Uterus (tissue), 2 donors: Measurements from ENCODE around the gene EIF3F.

Source experiments
- POLR2A ChIP-seq, 2 donors: fragments of 450-650 bp; IDR thresholded peaks; one replicate each; pipeline ENCODE4 v1.6.1; 2016; ENCODE audit warnings: antibody characterized with exemption in 2 of 2, mild to moderate bottlenecking in 1 of 2, moderate library complexity in 1 of 2
- TF ChIP-seq, protein P1 (sequence below), 4 experiments: fragments of 200-600 bp in 2 of 4; fragments of 450-650 bp in 2 of 4; sonication (generic) in 2 of 4; IDR thresholded peaks; one replicate each; pipeline ENCODE4 v1.5.1; 2016 to 2019; ENCODE audit warnings: antibody characterized with exemption in 4 of 4, mild to moderate bottlenecking in 2 of 4, moderate library complexity in 1 of 4

DNA sequence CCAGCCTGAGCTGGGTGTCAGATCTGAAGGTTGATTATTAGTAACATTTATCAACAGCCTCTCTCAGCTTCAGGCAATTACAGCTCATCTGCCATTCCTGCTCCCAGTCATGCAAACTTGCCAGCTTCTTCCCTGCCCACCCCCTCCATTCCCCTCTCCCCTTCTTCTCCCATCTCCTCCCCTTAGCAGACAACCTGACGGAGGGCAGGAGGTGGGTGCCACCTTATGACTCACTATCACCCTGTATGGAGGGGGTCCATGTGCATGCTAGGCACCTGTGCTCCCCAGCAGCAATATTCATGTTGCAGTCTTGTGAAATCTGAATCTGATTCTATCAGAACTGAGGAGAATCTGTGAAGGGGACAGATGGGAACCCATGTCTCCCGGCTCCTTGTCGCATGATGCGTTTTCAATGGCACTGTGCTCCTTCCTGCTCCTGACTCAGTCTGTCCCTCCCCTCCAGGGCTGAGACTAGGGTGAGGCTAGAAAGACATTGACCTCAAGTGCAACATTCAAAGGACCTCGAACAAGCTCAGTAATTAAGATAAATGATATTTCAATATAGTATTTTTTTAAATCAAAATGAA, 47.6 kb downstream of the EIF3F start:
- TF ChIP-seq, protein P1, sequence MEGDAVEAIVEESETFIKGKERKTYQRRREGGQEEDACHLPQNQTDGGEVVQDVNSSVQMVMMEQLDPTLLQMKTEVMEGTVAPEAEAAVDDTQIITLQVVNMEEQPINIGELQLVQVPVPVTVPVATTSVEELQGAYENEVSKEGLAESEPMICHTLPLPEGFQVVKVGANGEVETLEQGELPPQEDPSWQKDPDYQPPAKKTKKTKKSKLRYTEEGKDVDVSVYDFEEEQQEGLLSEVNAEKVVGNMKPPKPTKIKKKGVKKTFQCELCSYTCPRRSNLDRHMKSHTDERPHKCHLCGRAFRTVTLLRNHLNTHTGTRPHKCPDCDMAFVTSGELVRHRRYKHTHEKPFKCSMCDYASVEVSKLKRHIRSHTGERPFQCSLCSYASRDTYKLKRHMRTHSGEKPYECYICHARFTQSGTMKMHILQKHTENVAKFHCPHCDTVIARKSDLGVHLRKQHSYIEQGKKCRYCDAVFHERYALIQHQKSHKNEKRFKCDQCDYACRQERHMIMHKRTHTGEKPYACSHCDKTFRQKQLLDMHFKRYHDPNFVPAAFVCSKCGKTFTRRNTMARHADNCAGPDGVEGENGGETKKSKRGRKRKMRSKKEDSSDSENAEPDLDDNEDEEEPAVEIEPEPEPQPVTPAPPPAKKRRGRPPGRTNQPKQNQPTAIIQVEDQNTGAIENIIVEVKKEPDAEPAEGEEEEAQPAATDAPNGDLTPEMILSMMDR (IDR thresholded peaks at IDR 0.05), result no peak
- no peak for TF ChIP-seq POLR2A (IDR thresholded peaks at IDR 0.05)
